HG02759 (cell line): ENCODE results near the gene GATM.
"Not testable (repeated sequence)": the region's sequence is repeated elsewhere in the genome, so short reads cannot be mapped to it uniquely, and the experiment has no call there.

Experiments
- ATAC-seq: cut with Tn5 transposase; IDR thresholded peaks from one replicate; pipeline ENCODE4 v1.9.1; 2021; ENCODE audit warnings: mild to moderate bottlenecking, moderate library complexity; ENCODE audit not compliant: unreplicated experiment

Gene GATM

GRCh38 chr15:45355860-45356259, 22.5 kb downstream of the GATM start:
- no peak for ATAC-seq

- no peak for ATAC-seq
These were observed 23.6 kb downstream of the GATM start for GRCh38 chr15:45354711-45355110.

GRCh38 chr15:45351227-45351626, 27.1 kb downstream of the GATM start:
- no peak for ATAC-seq

- ATAC-seq: no peak
These were observed 28.7 kb downstream of the GATM start for GRCh38 chr15:45349623-45350022.

- ATAC-seq: no peak
These were observed 30.4 kb downstream of the GATM start for GRCh38 chr15:45347989-45348388.

GRCh38 chr15:45347033-45347432, 31.3 kb downstream of the GATM start:
- no peak for ATAC-seq

GRCh38 chr15:45346381-45346780, 32.0 kb downstream of the GATM start:
- ATAC-seq: no peak

- no peak for ATAC-seq
These were observed 35.0 kb downstream of the GATM start for GRCh38 chr15:45343258-45343860.

GRCh38 chr15:45341790-45342189, 36.6 kb downstream of the GATM start:
- ATAC-seq: no peak

GRCh38 chr15:45340429-45340828, 37.9 kb downstream of the GATM start:
- ATAC-seq: no peak

GRCh38 chr15:45338417-45338816, 39.9 kb downstream of the GATM start:
- ATAC-seq: no peak

- no peak for ATAC-seq
These were observed 41.1 kb downstream of the GATM start for GRCh38 chr15:45337224-45337623.

- ATAC-seq: no peak
These were observed 44.8 kb downstream of the GATM start for GRCh38 chr15:45333550-45333949.

- ATAC-seq: no peak
These were observed 45.6 kb downstream of the GATM start for GRCh38 chr15:45332694-45333093.

GRCh38 chr15:45331972-45332371, 46.4 kb downstream of the GATM start:
- ATAC-seq: no peak

- ATAC-seq: no peak
These were observed 49.7 kb downstream of the GATM start for GRCh38 chr15:45328663-45329062.

- ATAC-seq: no peak
These were observed 51.6 kb downstream of the GATM start for GRCh38 chr15:45326741-45327140.

- ATAC-seq: no peak
These were observed 52.1 kb downstream of the GATM start for GRCh38 chr15:45326280-45326679.

- no peak for ATAC-seq
These were observed 57.7 kb downstream of the GATM start for GRCh38 chr15:45320581-45321205.

- no peak for ATAC-seq
These were observed 58.7 kb downstream of the GATM start for GRCh38 chr15:45319472-45320214.

- ATAC-seq: no peak
These were observed 63.4 kb downstream of the GATM start for GRCh38 chr15:45314960-45315359.

GRCh38 chr15:45314117-45314516, 64.2 kb downstream of the GATM start:
- ATAC-seq: not testable (repeated sequence)
